Measurements from ENCODE around the gene LRPPRC. TPM values are rescaled to one million over a fixed set of nuclear protein-coding genes. Genes with fewer than 3 reads are reported as not detected.

The LRPPRC gene
- total and polyA plus RNA-seq, 2 donors (not counting 3 experiments of a cell fraction or from before 2014, with no cell fraction given): 22.6 to 94.0 TPM

GRCh38 chr2:43884689-43885088 is 111.1 kb downstream of the LRPPRC start:
- no peak for FAIRE-seq
- H3K9me3 ChIP-seq (replicated peaks; ENCODE audit: control insufficient read depth, insufficient read depth, low read length): no peaks in the 10 kb centered on the region
- TF ChIP-seq GATA2 (IDR thresholded peaks at IDR 0.05; ENCODE audit: insufficient read depth, insufficient read length, low read depth, low read length) (no peak), EZH2 (IDR thresholded peaks at IDR 0.05; ENCODE audit: borderline replicate concordance, low read depth, low read length, severe bottlenecking) (no peak), POLR2A (IDR thresholded peaks at IDR 0.05; ENCODE audit: low read depth, low read length) (no peak), JUN (IDR thresholded peaks at IDR 0.05; ENCODE audit: borderline replicate concordance, insufficient read depth, insufficient read length, low read depth) (no peak), MAX (IDR thresholded peaks at IDR 0.05; ENCODE audit: insufficient read depth, insufficient read length) (no peak), FOS (IDR thresholded peaks at IDR 0.05; ENCODE audit: borderline replicate concordance, insufficient read depth, low read length) (no peak), MYC (IDR thresholded peaks at IDR 0.05; ENCODE audit: low read depth, low read length) (no peak), POLR2AphosphoS5 (IDR thresholded peaks at IDR 0.05; ENCODE audit: insufficient read depth, low read depth, low read length) (no peak), CTCF (IDR thresholded peaks at IDR 0.05; ENCODE audit: extremely low read depth in 1 of 2, insufficient read depth in 1 of 2, low read depth in 1 of 2, low read length in 2 of 2) (no peak)
- intact Hi-C loops (cut with micrococcal nuclease): no loop called here
- dilution Hi-C loops (cut with MboI; ENCODE audit: extremely low pct_ligation_motif_present, low sequenced_read_pairs): no loop called here
- no peak overlapping the region for H3K4me2 ChIP-seq (ENCODE audit: insufficient read depth, low read length)
- DNase-seq (ENCODE audit: low read depth, low spot score): no peak
- peaks cover 7 to 16% of the 10 kb centered on the region in 2 experiments for H3K36me3 ChIP-seq (ENCODE audit: control insufficient read depth in 2 of 2, extremely low read depth in 1 of 2, insufficient read depth in 2 of 2, low read length in 2 of 2)
- no TSS peak for BruUV-seq (replicated peaks)
- H3K4me3 ChIP-seq (replicated peaks in 1 of 3; ENCODE audit: insufficient read depth in 1 of 3, low read depth in 1 of 3, low read length in 3 of 3): no peak overlapping the region
- H3K79me2 ChIP-seq (ENCODE audit: control insufficient read depth, insufficient read depth, low read length): no peaks in the 10 kb centered on the region
- H2AFZ ChIP-seq (ENCODE audit: low read depth, low read length): no peak overlapping the region
- CTCF ChIA-PET: interaction anchor here (0.8 kb wide), 1 partner anchor 58 kb away, joined by 3 read pairs; no protein-coding TSS in a partner anchor
- H3K27ac ChIP-seq (ENCODE audit: insufficient read depth, low read depth, low read length): no peak overlapping the region
- no peaks in the 10 kb centered on the region for H3K9me1 ChIP-seq (replicated peaks; ENCODE audit: control insufficient read depth, extremely low read depth, insufficient read depth, low read length)
- no peaks in the 10 kb centered on the region for H4K20me1 ChIP-seq (replicated peaks; ENCODE audit: control insufficient read depth, extremely low read depth, insufficient read depth, low read length)
- no peak overlapping the region for H3K9ac ChIP-seq (replicated peaks; ENCODE audit: extremely low read depth, insufficient read depth, low read length)
- no peaks in the 10 kb centered on the region for H3K4me1 ChIP-seq (ENCODE audit: control insufficient read depth, extremely low read depth, insufficient read depth, low read length)
- no peaks in the 10 kb centered on the region for H3K27me3 ChIP-seq (ENCODE audit: control insufficient read depth in 2 of 2, insufficient read depth in 2 of 2, low read length in 2 of 2)
- POLR2A ChIA-PET: no interaction called here
